GM18519 (cell line): ENCODE data around the gene CCDC177.
"Not testable (repeated sequence)": the region's sequence is repeated elsewhere in the genome, so short reads cannot be mapped to it uniquely, and the experiment has no call there.

ENCODE experiments used
- ATAC-seq: cut with Tn5 transposase; IDR thresholded peaks from one replicate; pipeline ENCODE4 v1.9.1; 2021; ENCODE audit warnings: mild to moderate bottlenecking, moderate library complexity; ENCODE audit not compliant: unreplicated experiment, low FRiP score

Gene CCDC177

DNA sequence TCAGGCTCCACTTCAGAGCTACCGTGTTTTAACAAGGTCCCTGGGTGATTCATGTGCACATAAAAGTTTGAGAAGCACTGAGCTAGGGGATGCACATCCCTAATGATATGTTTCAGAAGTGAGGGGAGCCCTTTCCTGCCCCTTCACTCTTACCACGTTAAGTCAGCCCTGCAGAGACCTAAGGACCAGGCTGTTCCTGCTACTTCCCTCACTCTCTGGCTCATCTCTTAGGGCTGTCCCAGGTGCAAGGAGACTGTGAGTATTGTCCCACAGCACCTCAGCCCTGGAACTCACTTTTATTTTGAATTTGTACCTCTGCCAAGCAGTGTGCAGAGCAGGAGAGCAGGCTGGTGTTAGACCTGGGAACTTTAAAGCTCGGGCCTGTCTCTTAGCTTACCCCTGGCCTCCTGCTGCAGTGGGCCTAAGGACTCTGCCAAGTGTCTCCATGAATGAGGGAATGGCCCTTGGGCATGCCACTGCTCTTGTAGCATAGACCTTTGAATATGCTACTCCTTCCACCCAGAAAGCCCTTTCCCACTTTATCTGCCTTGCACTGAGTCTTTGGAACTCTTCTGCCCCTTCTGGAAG, 25.7 kb upstream of the CCDC177 start:
- ATAC-seq, result no peak

DNA sequence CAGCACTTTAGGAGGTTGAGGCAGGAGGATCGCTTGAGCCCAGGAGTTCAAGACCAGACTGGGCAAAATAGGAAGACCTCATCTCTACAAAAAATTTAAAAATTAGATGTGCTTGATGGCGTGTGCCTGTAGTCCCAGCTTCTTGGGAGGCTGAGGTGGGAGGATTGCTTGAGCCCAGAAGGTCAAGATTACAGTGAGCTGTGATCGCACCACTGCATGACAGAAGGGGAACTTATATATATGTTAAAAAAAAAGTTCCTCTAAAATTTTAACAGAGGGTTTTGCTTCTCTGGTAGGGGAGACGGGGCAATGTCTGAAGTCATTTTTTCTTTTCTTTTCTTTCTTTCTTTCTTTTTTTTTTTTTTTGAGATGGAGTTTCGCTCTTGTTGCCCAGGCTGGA, 24.8 kb upstream of the CCDC177 start:
- not testable (repeated sequence) for ATAC-seq

DNA sequence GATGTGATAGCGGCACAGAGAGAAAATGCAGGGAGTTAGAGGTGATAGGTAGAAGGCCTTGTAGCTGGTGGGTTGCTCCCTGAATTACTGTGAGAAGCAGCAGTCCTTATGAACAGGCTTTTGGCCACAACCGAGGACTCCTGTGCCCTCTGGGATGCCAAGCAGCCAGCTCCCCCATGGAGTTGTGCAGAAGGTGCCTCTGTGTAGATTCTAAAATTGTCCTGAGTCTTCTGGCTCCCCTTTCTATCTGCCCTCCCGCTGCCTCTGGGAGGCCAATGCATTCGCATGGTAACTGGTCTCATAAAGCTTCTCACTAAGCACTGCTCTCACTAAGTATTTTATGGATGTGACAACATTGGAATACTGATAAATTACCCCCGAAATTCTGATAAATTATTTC, 20.7 kb upstream of the CCDC177 start:
- ATAC-seq, result no peak

DNA sequence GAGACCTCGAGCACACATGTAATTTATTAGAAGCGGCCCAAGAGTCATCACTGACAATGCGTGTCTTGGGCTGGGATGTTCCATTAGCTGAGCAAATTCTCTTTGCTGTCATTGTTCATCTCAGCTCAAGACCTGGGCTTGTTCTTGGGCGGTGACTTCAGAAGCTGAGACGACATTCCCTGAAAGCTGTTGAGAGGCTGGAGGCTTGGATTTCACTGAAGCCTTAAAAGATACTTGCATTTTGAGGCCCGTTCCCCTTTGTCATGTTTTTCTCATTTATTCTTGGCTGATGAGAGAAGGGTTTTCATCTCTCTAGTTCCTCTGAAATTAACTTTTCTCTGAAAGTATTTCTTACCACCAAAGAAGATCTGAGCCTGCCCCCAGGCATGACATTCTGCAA, 20.2 kb upstream of the CCDC177 start:
- ATAC-seq, result no peak

DNA sequence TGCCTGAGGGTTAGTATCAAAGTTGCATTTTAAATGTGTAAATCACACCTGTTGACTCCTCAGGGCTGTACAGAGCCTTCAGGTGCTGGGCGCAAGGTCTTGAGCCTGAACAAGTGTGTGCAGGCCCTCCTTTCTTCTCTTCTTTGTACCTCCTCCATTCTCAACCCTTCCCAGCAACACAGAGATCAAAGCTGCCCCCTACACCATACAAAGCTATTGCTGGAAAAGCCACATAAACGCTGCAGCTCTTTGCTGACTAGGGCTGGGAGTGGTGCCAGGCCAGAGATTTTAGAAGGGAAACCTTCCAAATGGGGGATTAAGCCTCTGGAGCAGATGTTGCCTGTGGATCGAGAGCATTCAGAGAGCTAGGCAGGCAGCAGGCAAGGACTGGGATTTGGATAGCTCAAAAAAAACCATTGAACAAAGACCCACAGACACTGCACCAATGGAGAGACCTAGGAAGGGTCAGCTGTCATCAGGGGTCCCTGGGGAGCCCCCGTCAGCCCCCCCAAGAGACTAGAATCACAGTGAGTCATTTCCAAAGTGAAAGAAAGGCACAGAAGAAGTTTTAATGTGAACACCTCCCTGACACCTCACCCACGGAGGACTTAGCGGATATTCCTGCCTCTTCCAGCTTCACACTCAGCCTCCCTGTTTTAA, 18.5 kb upstream of the CCDC177 start:
- ATAC-seq, result no peak

DNA sequence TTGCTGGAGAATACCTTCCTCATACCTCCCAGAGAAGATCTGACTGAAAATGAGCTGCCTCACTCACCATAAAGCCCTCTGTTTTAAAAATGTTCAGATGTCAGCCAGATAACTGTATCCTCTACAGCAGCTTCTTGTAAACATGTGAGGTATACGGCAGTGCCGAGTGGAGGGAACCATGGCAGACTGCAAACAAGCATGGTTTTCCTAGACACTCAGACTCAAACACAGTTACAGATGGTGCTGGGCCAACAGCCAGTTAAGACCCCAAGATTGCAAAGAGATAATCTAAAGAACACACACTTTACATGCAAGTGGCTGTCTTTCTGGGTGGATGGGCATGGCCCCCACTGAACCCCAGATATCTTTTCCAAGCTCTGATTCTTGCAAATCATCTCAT, 16.6 kb upstream of the CCDC177 start:
- no peak for ATAC-seq

DNA sequence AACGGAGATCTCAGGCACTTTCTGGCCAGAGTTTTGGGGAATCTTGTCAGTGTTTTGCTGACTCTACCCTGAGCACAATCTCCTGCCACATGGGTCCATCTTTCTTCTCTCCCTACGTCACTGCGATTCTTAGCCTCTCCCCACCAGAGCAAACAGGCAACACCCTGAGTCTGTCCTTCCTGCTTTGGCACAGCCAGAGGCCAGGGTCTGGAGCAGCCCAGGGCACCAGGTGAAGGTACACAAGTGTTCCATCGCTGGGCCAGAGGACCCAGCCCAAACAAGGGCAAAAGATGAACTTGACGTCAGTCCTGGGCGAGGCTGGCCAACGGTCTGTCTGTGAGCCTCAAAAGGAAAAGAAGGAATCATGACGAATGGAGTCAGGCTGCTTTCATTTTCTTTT, 12.7 kb upstream of the CCDC177 start:
- ATAC-seq, result no peak

DNA sequence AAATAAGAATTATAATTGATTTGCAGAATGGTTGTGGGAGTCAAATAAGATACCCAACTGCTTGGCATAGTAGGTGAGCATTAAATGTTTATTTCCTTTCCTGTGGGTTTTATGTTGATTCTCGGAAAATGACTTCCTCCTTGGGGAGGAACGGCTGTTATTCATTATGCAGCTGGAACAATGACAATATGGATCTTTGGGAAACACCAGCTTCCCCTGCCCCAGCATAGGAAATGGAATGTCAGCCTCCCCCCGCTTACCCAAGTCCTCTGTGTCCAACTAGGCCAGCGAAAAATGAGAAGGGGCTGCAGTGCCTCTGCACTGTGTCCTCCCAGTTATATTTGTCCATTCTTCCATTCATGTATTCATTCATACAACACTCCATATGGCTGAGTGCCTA, 11.7 kb upstream of the CCDC177 start:
- ATAC-seq, result no peak

DNA sequence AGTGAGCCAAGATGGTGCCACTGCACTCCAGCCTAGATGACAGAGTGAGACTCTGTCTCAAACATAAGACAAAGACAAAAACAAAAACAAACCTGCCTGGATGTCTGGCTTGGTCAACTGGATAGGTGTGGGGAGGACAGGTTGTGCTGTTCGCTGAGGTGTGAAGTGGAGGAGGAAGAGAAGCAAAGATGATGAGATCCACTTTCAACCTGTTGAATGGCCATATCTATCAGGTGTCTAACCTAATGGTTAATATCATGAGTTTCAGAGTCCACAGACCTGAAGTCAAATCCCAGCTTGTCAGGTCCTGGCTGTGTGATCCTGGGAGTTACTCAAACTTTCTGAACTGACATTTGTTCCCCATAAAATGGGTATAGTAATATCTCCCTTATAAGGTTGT, 9.7 kb upstream of the CCDC177 start:
- ATAC-seq, result no peak

DNA sequence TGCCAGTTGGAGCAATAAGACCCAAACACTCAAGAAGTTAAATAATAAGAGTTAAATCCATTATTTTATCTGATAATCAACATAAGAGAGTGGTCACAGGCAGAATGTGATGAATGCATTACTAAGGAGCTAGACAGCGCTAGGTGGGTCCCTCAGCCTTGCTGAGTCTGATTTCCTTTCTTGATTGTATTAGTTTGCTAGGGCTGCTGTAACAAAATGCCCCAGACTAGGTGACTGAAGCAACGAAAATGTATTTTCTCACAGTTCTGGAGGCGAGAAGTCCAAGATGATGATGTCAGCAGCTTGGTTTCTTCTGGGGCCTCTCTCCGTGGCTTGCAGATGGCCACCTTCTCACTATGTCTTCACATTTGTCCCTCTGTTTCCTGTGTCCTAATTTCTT, 8.2 kb upstream of the CCDC177 start:
- ATAC-seq, result no peak

DNA sequence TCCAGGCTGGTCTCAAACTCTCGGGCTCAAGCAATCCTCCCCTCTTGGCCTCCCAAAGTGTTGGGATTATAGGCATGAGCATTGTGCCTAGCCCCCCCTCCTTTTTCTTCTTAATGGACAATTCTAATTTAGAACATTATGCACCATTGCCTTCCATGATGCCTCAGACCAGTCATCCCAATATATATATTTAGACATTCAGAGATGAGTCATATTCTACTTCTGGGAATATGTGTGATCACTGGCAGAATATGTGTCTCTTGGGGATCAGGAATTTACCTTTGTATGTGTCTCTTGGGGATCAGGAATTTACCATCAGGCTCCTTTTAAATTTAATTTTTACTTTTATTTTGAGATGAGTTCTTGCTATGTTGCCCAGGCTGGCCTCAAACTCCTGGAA, 7.5 kb upstream of the CCDC177 start:
- no peak for ATAC-seq

DNA sequence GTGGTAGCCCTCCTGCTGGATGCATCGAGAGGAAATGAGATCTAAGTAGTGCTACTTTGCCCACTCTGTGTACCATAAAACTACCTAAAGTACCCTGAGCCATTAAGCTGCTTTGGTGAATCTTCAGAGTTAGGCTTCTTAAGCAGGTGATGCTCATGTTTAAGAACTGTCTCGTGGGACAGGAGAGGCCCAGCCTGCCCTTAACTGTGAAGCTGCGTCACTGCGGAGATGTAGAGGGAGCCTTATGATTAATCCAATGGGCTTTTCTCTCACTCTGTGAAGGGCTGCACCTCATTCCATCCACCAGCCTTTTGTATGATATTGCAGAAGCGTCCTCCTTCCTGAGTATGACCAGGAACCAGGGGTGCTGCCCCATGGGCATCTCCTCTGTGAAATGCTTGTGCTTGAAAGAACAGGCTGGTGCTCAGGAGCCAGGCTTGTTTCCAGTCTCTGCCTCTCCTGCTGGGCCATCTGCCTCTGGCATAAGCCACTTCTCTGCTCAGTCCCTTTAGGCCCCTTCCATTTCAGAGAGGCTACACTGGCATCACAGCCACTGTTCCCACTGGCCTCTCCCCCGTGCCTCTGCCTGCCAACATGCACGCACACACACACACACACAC, 6.8 kb upstream of the CCDC177 start:
- ATAC-seq, result no peak

DNA sequence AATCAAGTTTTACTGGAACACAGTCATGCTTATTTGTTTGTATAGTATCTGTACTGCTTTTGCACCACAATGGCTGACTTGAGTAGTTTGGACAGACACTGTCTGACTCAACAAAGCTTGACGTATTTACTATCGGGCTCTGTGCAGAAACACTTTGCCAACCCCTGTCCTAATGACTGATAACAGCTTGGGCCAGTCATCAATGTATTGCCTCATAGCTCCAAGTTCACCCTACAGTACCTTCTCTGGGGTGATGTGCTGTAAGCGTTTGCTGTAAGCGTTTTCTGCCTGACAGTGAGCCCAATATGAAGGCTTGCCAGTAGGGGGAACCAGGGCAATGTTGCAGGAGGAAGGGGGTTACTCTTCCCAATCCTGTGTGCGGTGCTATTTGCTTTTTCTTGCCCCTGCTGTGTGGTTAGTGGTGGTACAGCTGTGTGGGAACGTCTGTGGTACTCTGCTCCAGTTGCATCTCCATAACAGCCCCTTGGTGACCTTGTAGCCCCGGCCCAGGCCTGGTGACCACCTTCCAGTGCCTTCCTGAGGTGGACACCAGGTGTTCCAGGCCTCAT, 5.4 kb upstream of the CCDC177 start:
- ATAC-seq, result no peak

DNA sequence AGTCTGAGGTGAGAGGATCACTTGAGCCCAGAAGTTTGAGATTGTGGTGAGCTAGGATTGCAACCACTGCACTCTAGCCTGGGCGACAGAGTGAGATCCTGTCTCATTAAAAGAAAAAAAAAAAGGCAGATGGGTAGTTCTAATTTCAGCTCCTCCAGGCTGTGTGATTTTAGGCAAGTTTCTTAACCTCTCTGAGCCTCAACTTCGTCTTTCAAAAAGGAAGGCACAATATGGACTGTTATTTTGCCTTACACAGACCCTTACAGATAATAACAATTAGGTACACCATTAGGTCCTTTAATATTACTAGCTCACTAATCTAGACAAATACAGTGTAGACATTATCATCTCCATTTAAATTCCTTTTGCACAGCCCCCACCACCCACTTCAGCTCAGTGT, 4.8 kb upstream of the CCDC177 start:
- no peak for ATAC-seq

DNA sequence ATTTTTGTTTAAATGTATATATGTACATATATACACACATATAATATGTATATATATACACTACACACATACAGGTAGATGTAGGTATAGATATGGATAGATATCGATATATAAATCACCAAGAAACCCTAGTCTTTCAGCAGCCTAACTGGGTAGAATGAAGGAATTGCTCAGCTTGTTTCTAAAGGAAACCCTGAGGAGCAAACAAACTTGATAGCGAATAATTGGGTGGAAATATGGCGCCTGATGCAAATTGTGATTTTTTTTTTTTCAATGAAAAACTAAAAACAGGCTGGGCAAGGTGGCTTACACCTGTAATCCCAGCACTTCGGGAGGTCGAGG, 254 bp upstream of the CCDC177 start:
- no peak for ATAC-seq

DNA sequence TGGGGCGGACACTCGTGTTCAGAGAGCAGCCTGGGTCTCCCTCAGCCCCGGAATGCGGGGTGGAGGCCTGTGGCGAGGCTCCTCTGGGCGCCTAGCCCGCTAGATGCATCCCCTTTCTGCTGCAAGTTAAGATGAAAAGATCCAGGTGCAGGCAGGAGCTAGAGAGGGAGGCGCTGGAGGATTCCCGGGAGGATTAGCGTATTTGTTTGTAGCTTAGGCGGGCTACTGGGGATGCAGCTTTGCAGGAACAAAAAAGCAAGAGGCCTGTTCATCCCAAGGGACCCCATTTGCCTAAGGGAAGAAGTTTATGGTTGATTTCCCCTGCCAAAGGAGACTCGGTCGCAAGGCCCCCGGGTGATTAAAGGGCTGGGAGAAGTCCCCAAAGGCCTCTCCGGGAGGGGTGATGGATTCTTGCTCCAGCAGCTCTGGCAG, 824 bp downstream of the CCDC177 start:
- ATAC-seq, result no peak

DNA sequence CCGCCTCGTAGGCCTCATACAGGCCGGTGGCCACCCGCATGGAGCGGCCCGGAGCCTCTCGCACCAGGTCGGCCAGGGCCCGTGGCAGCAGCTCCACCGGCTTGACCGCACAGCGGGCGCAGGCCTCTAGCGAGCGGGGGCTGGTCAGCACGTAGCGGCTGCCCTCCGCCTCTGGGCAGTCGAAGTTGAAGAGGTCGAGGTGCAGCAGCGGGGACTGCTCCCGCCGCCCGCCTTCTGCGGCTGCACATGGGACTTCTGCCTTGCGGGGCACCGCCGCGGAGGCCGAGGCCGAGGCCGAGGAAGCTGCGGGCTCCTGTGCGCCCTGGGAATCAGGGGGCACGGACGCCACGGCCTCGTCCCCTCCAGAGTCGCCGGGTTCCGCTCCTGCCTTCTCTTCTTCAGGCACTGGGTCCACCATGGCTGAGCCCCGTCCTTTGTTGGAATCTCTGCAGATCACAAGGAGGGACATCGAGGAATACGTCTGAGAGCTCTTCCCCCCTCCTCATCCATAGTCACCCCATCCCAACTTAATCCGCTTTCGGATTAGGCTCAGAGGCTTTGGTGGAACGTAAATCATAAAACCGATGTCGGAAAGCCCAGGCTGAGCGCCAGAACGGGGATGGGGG, 1.4 kb downstream of the CCDC177 start:
- ATAC-seq, result no peak

DNA sequence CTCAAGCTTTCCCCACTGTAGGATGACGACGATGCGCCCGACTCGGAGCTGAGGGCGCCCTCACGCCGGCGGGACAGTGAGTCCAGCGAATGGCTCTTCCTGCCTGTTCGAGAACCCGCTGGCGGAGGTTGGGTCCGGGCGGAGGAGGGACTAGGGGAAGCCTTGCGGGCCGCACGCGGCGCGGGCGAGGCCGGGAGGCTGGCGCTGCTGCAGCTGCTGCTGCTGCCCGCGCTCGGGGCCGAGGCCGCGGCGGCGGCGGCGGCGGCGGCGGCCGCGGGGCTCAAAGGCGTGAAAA, 1.9 kb downstream of the CCDC177 start:
- ATAC-seq, result no peak

DNA sequence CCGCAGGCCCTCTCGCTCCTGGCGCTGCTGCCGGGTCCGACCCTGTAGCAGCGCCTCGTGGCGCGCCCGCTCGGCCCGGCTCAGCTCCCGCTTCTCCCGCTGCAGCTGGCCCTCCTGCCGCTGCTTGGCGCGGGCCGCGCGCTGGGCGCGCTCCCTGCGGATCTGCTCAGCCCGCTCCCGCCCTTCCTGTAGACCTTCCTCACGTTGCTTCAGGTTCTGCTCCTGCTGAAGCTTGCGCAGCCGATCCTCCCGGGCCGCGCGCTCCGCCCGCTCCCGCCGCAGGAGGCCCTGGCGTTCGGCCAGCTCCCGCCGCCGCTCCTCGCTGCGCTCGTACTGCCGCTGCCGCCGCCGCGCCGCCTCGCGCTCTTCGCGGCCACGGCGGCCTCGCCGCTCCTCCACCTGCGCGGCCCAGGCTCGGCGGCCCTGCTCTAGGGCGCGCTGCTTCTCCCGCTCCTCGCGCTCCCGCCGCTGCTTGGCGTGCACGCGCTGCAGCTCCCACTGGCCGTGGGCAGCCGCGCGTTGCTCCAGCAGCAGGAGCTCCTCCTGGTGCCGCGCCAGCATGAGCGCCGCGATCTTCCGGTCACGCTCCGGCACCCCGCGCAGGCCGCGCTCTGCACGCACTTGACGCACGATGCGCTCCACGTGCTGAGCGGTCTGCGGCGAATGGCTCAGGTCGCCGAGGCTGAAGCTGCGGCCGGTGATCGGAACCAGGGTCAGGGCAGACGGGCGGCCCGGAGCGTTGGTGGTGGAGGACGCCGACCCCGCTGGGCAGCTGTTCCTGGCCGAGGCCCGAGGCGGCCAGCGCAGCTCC, 2.4 kb downstream of the CCDC177 start:
- ATAC-seq, result no peak

DNA sequence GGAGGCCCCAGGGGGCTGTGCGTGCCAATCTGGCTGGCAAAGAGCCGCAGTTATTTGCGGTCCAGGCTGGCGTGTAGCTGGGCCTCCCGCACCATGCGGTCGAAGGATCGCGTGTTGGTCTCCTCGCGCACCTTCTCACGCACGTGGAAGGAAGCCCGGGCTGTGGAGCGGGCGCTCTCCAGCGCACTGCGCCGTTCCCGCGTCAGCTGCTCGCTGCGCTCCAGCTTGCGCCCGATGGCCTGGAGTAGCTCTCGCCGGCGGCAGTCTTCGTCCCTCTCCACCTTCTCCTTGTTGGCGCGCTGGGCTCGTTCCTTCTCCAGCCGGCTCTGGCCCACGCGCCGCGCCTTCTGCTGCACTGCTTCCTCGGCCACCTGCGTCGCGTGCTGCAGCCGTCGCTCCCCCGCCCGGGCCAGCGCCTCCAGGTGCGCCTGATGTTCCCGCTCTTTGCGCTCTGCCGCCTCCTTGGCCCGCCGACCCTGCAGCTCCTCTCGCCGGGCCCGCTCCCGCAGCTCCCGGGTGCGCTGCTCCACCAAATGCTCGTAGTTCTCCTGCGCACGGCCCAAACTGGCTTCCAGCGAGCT, 3.1 kb downstream of the CCDC177 start:
- no peak for ATAC-seq
